ENCODE measurements around the gene CARD11. TPM values are rescaled to one million over a fixed set of nuclear protein-coding genes. Genes with fewer than 3 reads are reported as not detected.
A peak's percentile ranks its signal among the peaks of the same experiment; 100 is the strongest.

The CARD11 gene
- total RNA-seq, 1 donor, result not detected

DNA sequence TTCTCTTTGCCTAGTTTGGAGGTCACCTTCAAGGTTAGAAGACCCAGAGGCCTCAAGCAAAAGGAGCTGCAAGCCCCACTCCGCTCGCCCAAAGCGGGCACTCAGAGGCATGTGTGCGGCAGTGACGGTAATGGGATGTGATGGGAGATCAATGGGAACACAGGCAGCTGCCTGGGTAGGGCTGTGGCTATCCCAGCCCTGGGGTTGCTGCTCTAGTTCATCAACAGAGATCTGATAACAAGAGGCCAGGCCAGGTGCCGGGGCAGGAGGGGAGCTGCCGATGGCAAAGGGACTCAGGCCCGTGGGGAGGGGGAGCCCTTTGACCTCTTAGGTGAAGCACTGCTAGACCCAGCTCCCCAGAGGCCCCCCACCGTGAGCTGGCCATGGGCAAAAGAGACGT is 147.5 kb downstream of the CARD11 start:
- no peak for DNase-seq (ENCODE audit: low read depth)
- TF ChIP-seq, protein P1, sequence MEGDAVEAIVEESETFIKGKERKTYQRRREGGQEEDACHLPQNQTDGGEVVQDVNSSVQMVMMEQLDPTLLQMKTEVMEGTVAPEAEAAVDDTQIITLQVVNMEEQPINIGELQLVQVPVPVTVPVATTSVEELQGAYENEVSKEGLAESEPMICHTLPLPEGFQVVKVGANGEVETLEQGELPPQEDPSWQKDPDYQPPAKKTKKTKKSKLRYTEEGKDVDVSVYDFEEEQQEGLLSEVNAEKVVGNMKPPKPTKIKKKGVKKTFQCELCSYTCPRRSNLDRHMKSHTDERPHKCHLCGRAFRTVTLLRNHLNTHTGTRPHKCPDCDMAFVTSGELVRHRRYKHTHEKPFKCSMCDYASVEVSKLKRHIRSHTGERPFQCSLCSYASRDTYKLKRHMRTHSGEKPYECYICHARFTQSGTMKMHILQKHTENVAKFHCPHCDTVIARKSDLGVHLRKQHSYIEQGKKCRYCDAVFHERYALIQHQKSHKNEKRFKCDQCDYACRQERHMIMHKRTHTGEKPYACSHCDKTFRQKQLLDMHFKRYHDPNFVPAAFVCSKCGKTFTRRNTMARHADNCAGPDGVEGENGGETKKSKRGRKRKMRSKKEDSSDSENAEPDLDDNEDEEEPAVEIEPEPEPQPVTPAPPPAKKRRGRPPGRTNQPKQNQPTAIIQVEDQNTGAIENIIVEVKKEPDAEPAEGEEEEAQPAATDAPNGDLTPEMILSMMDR (IDR thresholded peaks at IDR 0.05; ENCODE audit: insufficient read depth, low read depth, low read length), result no peak
- no peak overlapping the region for H3K4me3 ChIP-seq (ENCODE audit: low read depth, low read length)

DNA sequence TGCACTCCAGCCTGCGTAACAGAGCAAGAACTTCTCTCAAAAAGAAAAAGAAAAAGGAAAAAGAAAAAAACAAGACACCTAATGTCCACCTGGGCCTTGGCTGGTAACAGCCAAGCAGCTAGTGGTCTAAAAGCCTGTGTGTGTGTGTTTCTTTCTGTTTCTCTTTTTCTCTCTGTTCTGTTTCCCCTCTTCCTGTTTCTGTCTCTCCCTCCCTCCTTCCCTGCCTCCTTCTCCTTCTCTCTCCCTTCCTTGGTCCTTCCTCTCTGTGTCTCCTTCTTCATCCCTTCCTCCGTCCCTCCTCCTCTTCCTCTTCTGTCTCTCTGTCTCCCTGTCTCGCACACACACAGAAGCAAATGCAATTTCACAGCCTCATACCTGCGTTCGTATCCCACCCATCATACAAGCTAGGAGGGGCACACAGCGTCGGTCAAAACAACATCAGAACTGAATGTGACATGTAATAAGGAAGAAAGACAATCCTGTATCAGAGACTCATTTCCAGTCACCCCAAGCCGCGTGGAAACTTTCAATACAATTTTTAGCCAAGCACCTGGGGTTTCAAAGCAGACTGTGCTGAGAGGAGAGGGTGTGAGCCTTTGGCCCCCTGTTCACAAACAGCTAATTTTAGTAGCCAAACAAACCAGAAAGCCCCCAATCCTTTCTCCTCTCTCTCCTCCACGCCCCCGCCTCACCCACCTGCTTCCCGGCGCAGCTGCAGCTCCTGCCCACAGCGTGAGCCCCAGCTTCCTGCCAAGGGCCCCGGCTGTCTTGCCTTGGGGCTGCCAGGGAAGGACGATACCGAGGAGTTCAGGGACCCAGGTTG is 149.3 kb downstream of the CARD11 start:
- H3K4me3 ChIP-seq (ENCODE audit: low read depth, low read length), result no peak overlapping the region
- no peak for DNase-seq (ENCODE audit: low read depth)
- TF ChIP-seq, protein P1 (IDR thresholded peaks at IDR 0.05; ENCODE audit: insufficient read depth, low read depth, low read length), result no peak

DNA sequence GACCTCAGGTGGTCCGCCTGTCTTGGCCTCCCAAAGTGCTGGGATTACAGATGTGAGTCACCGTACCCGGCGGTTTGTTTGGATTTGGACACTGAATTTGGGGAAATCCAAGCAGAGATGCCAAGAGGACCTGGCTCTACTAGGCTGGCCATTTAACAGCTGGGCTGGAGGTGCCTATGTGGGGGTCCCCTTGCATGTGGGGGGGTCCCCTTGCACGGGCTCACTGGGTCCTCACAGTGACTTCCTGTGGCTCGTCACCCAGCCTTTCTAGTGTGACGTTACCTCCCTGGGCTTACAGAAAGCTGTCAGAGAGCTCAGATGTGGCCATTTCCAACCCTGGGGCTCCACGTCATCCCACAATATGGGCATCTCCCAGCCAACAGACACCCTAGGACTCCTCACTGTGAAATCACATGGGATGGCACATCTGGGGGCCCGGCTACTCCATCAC is 150.2 kb downstream of the CARD11 start:
- TF ChIP-seq, protein P1 (IDR thresholded peaks at IDR 0.05; ENCODE audit: insufficient read depth, low read depth, low read length), result no peak
- DNase-seq (ENCODE audit: low read depth), result no peak
- H3K4me3 ChIP-seq (ENCODE audit: low read depth, low read length), result no peak overlapping the region

DNA sequence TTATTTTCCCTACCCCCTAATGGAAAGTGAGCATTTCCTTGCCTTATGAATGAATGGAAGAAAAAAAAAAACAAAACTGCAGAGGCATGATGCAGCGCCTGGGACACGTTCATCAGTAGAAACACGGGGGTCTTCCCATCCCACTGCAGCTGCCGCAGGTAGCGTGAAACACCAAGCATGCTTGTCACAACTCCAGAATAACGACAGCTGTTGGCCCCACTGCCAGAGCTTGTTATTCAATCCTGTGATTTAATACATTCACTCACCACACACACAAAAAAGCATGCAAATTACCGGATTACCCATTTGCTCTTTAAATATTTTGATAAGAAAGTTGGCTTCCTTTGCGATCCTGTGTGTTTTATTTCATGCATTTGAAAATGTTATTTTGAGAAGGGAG is 151.1 kb downstream of the CARD11 start:
- TF ChIP-seq, protein P1 (IDR thresholded peaks at IDR 0.05; ENCODE audit: insufficient read depth, low read depth, low read length), result no peak
- DNase-seq (ENCODE audit: low read depth), result no peak
- no peak overlapping the region for H3K4me3 ChIP-seq (ENCODE audit: low read depth, low read length)

DNA sequence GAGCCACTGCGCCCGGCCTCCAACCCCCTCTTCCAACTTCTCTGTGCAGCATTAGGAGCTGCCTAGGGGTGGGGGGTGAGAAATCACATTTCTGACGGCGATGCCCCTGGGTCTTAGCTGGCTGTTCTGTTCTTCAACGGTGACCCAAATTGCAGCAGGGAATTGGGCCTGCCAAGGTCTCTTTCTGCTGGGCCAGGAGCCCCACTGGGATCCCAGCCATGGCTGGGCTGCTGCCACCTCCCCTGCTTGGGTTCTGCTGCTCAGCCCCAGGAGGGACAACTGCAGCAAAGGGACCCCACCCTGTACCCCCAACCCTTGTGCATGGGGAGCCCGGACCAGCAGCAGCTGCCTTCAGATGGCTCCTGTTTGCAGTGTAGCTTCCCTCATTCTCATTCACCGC is 155.9 kb downstream of the CARD11 start:
- TF ChIP-seq, protein P1 (IDR thresholded peaks at IDR 0.05; ENCODE audit: insufficient read depth, low read depth, low read length), result no peak
- DNase-seq (ENCODE audit: low read depth), result no peak
- no peak overlapping the region for H3K4me3 ChIP-seq (ENCODE audit: low read depth, low read length)

DNA sequence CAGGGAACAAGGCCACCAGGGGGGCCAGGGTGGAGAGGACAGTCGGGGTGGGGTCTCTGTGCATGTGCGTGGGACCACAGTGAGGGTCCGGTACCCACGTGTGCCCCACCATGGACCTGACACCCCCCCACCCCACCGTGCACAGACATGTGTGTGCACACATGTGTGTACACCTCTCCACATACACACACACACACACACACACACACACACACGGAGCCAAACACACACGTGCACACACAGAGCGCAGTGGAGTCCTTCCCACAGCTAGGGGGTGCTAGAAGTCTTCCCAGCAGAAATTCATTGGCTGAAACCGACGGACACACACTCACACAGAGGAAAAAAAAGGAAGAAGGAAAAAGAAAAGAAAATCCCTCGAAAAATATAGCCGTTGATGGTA is 156.8 kb downstream of the CARD11 start:
- TF ChIP-seq, protein P1 (IDR thresholded peaks at IDR 0.05; ENCODE audit: insufficient read depth, low read depth, low read length), result peak; percentile 94
- DNase-seq (ENCODE audit: low read depth), result peak; percentile 75
- H3K4me3 ChIP-seq (ENCODE audit: low read depth, low read length), result no peak overlapping the region
